Body of pancreas (tissue), 4 donors: Measurements from ENCODE around the gene IL17RA.

ENCODE experiments used
- POLR2A ChIP-seq, 3 donors: fragments of 450-650 bp; IDR thresholded peaks; one replicate each; pipeline ENCODE4 v1.6.1; 2016; ENCODE audit warnings: antibody characterized with exemption in 3 of 3, mild to moderate bottlenecking in 2 of 3
- TF ChIP-seq, protein P1 (sequence below), 7 experiments: fragments of 450-650 bp in 4 of 7; fragments of 200-600 bp in 3 of 7; sonication (generic) in 3 of 7; IDR thresholded peaks; one replicate each; pipeline ENCODE4 v1.5.1; 2016 to 2019; ENCODE audit warnings: antibody characterized with exemption in 7 of 7

- TF ChIP-seq POLR2A (IDR thresholded peaks at IDR 0.05): no peak
- TF ChIP-seq, protein P1, sequence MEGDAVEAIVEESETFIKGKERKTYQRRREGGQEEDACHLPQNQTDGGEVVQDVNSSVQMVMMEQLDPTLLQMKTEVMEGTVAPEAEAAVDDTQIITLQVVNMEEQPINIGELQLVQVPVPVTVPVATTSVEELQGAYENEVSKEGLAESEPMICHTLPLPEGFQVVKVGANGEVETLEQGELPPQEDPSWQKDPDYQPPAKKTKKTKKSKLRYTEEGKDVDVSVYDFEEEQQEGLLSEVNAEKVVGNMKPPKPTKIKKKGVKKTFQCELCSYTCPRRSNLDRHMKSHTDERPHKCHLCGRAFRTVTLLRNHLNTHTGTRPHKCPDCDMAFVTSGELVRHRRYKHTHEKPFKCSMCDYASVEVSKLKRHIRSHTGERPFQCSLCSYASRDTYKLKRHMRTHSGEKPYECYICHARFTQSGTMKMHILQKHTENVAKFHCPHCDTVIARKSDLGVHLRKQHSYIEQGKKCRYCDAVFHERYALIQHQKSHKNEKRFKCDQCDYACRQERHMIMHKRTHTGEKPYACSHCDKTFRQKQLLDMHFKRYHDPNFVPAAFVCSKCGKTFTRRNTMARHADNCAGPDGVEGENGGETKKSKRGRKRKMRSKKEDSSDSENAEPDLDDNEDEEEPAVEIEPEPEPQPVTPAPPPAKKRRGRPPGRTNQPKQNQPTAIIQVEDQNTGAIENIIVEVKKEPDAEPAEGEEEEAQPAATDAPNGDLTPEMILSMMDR (IDR thresholded peaks at IDR 0.05): no peak
These were observed 7.1 kb downstream of the IL17RA start for GRCh38 chr22:17091851-17092250.
